Measurements from ENCODE around the gene NTN5.

The NTN5 gene

GRCh38 chr19:48613024-48613851, 59.6 kb downstream of the NTN5 start:
- DNase-seq, result no peak

GRCh38 chr19:48611872-48612271, 60.9 kb downstream of the NTN5 start:
- DNase-seq, result no peak
